HG03432 (cell line): Measurements from ENCODE around the gene BDH2.

Experiments used
- ATAC-seq: cut with Tn5 transposase; IDR thresholded peaks from one replicate; pipeline ENCODE4 v1.9.1; 2021; ENCODE audit warnings: mild to moderate bottlenecking, moderate library complexity; ENCODE audit not compliant: unreplicated experiment

Gene BDH2

DNA sequence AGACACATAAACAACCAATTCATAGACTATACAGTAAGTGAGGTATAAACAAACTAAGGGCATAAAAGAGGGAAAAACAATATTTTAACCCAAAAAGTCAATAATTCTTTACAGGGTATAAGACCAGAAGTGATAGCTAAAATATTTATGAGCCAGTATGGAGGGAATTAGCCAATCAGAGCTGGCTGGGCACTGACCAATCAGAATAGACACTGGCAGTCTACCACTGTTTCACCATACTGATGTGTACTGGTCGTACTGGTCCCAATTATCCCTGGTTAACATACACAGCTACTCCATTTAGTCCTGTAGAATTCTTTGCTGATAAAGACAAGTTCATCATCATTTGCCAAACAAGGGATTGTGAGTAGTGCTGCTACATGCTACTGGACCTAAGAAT is 70.3 kb downstream of the BDH2 start:
- ATAC-seq: no peak
